Spleen (tissue), 11 donors: Measurements from ENCODE around the gene TIMP1. TPM values are rescaled to one million over a fixed set of nuclear protein-coding genes. Genes with fewer than 3 reads are reported as not detected.
A peak's percentile ranks its signal among the peaks of the same experiment; 100 is the strongest.

Source experiments
- DNase-seq: peaks from one replicate; pipeline ENCODE4 v3.0.0-alpha.2; 2020
- H3K27ac ChIP-seq, 8 donors: fragments of 200-600 bp; sonication (generic) in 7 of 8; 1 replicate in 4 of 8; 2 replicates in 4 of 8; pipeline versions ENCODE4 v1.5.0 to v1.8.0; 2016 to 2021; ENCODE audit warnings: inconsistent platforms in 4 of 8, mild to moderate bottlenecking in 4 of 8, moderate library complexity in 1 of 8
- H3K27me3 ChIP-seq, 7 donors: fragments of 200-600 bp; sonication (generic) in 6 of 7; replicated peaks in 1 of 7; 1 replicate in 4 of 7; 2 replicates in 3 of 7; pipeline versions ENCODE4 v1.5.0 to v1.8.0; 2016 to 2021; ENCODE audit warnings: inconsistent platforms in 3 of 7, mild to moderate bottlenecking in 1 of 7
- H3K36me3 ChIP-seq, 6 donors: fragments of 200-600 bp; sonication (generic) in 5 of 6; 1 replicate in 4 of 6; 2 replicates in 2 of 6; pipeline versions ENCODE4 v1.5.0 to v1.8.0; 2016 to 2021; ENCODE audit warnings: inconsistent platforms in 2 of 6
- H3K4me1 ChIP-seq, 6 donors: fragments of 200-600 bp; sonication (generic) in 5 of 6; 1 replicate in 3 of 6; 2 replicates in 3 of 6; pipeline versions ENCODE4 v1.5.0 to v1.8.0; 2016 to 2021; ENCODE audit warnings: inconsistent platforms in 3 of 6
- H3K4me3 ChIP-seq, 8 donors: fragments of 200-600 bp; sonication (generic) in 7 of 8; 1 replicate in 4 of 8; 2 replicates in 4 of 8; pipeline versions ENCODE4 v1.5.0 to v1.8.0; 2016 to 2021; ENCODE audit warnings: inconsistent platforms in 4 of 8, mild to moderate bottlenecking in 4 of 8, moderate library complexity in 2 of 8
- H3K9me3 ChIP-seq, 8 donors: fragments of 200-600 bp; sonication (generic) in 7 of 8; 1 replicate in 4 of 8; 2 replicates in 4 of 8; pipeline versions ENCODE4 v1.5.0 to v1.8.0; 2016 to 2021; ENCODE audit warnings: inconsistent platforms in 4 of 8
- CTCF ChIP-seq, 11 experiments: fragments of 200-600 bp in 7 of 11; fragments of 450-650 bp in 4 of 11; sonication (generic) in 4 of 11; IDR thresholded peaks in 8 of 11; conservative IDR thresholded peaks in 3 of 11; 1 replicate in 7 of 11; 2 replicates in 4 of 11; pipeline versions ENCODE4 v1.4.0 to v1.8.0; 2016 to 2021; ENCODE audit warnings: antibody characterized with exemption in 11 of 11, inconsistent platforms in 4 of 11, mild to moderate bottlenecking in 1 of 11
- POLR2A ChIP-seq, 3 donors: fragments of 450-650 bp; IDR thresholded peaks; one replicate each; pipeline ENCODE4 v1.5.1; 2017; ENCODE audit warnings: antibody characterized with exemption in 3 of 3, mild to moderate bottlenecking in 1 of 3
- POLR2AphosphoS5 ChIP-seq, 3 donors: sonication (generic); formaldehyde crosslinking; IDR thresholded peaks; one replicate each; pipeline ENCODE4 v1.5.1; 2017; ENCODE audit warnings: antibody characterized with exemption in 3 of 3
- WGBS, 5 donors: extraction: QIAGEN DNeasy Blood & Tissue Kit in 3 of 5; methylation state at CpG; one replicate each; pipeline versions ENCODE4 v1.1.5 to v1.1.7; 2013 to 2018; 5-methylcytosine and 5-hydroxymethylcytosine counted together
- intact Hi-C: fragments of 100-400 bp; cut with DNase I; formaldehyde crosslinking; loops from one replicate; pipeline ENCODE4 v1.15.0; 2023; ENCODE audit warnings: low total_unique reads
- polyA plus RNA-seq, 3 donors: library from polyadenylated mRNA; stranded (reverse); fragments of 200-250 nt; gene quantifications; one replicate each; pipeline ENCODE4 v1.2.1, GENCODE V29; 2013
- total RNA-seq, 7 donors: library from RNA; depleted of rRNA in 3 of 7; stranded (reverse); fragments of >200 nt in 3 of 7; fragmentation: NEBNext Ultra II Directional in 4 of 7; extraction: Animal tissue kit (Norgen Biotek cat#: 25700) in 4 of 7; gene quantifications; one replicate each; pipeline versions ENCODE4 v1.1.0 to v1.2.1, GENCODE V29; 2016 to 2021
- donor health status: healthy with polysubstance abuse.
- donor health status: DM: no; HTN: no; CAD: no; lungs with moderate emphysema.
- donor health status: DM: no; HTN: no; CAD: no.
- donor health status: Bipolar disorder and iron deficiency.
- donor health status: healthy.
- donor health status: DM: no; HTN: no; CAD: no.
- donor health status: DM: yes; HTN: yes; CAD: no.

The TIMP1 gene
- total and polyA plus RNA-seq, 10 donors: 86.8 to 293 (median 184) TPM

- Histone ChIP-seq H3K4me1 (no peaks in the 10 kb centered on the region), H3K9me3 (no peaks in the 10 kb centered on the region), H3K27ac (no peak overlapping the region), H3K36me3 (no peaks in the 10 kb centered on the region), H3K27me3 (peaks cover 0 to 4% (median 0%) of the 10 kb centered on the region in 7 donors), H3K4me3 (no peak overlapping the region)
- intact Hi-C loops: no loop called here
- no peak for TF ChIP-seq CTCF (IDR thresholded peaks at IDR 0.05 in 8 of 11, conservative IDR thresholded peaks at IDR 0.05 in 3 of 11)
- no peak for TF ChIP-seq POLR2AphosphoS5 (IDR thresholded peaks at IDR 0.05)
- TF ChIP-seq POLR2A (IDR thresholded peaks at IDR 0.05): no peak
- DNase-seq: no peak
Observed at GRCh38 chrX:47612418-47612817, 30.2 kb downstream of the TIMP1 start.

- no peaks in the 10 kb centered on the region for H3K9me3 ChIP-seq
- intact Hi-C loops: no loop called here
- TF ChIP-seq POLR2AphosphoS5 (IDR thresholded peaks at IDR 0.05) (no peak), POLR2A (IDR thresholded peaks at IDR 0.05) (no peak), CTCF (IDR thresholded peaks at IDR 0.05 in 8 of 11, conservative IDR thresholded peaks at IDR 0.05 in 3 of 11) (no peak)
- 81 to 95% (median 92%) methylated on average over 8 of the region's 8 CpGs for WGBS, 5 donors
- no peak for DNase-seq
- H3K4me3 ChIP-seq: no peak overlapping the region
- no peaks in the 10 kb centered on the region for H3K36me3 ChIP-seq
- H3K27me3 ChIP-seq: peaks cover 0 to 4% (median 0%) of the 10 kb centered on the region in 7 donors
- H3K27ac ChIP-seq: no peak overlapping the region
- no peaks in the 10 kb centered on the region for H3K4me1 ChIP-seq
Observed at GRCh38 chrX:47613082-47613481, 30.8 kb downstream of the TIMP1 start.

GRCh38 chrX:47614618-47615017 lies 32.4 kb downstream of the TIMP1 start:
- peaks cover 0 to 14% (median 4%) of the 10 kb centered on the region in 7 donors for H3K27me3 ChIP-seq
- DNase-seq: no peak
- TF ChIP-seq CTCF (IDR thresholded peaks at IDR 0.05 in 8 of 11, conservative IDR thresholded peaks at IDR 0.05 in 3 of 11) (no peak), POLR2A (IDR thresholded peaks at IDR 0.05) (no peak), POLR2AphosphoS5 (IDR thresholded peaks at IDR 0.05) (no peak)
- H3K36me3 ChIP-seq: no peaks in the 10 kb centered on the region
- H3K4me3 ChIP-seq: no peak overlapping the region
- peaks cover 0 to 6% (median 4%) of the 10 kb centered on the region in 6 donors for H3K4me1 ChIP-seq
- WGBS, 5 donors: 73 to 92% (median 84%) methylated on average over 5 of the region's 5 CpGs
- intact Hi-C loops: no loop called here
- no peak overlapping the region for H3K27ac ChIP-seq
- H3K9me3 ChIP-seq: no peaks in the 10 kb centered on the region

GRCh38 chrX:47618923-47619485 lies 36.8 kb downstream of the TIMP1 start:
- Histone ChIP-seq H3K4me3 (peak overlapping the region in 6 of 8 donors; percentile 14 to 67 (median 33)), H3K4me1 (peaks cover 0 to 19% (median 8%) of the 10 kb centered on the region in 6 donors), H3K9me3 (no peaks in the 10 kb centered on the region), H3K27me3 (peaks cover 0 to 26% (median 4%) of the 10 kb centered on the region in 7 donors), H3K27ac (no peak overlapping the region), H3K36me3 (no peaks in the 10 kb centered on the region)
- WGBS, 5 donors: 37 to 61% (median 45%) methylated on average over 26 to 32 of the region's 32 CpGs
- TF ChIP-seq POLR2AphosphoS5 (IDR thresholded peaks at IDR 0.05) (no peak), CTCF (IDR thresholded peaks at IDR 0.05 in 8 of 11, conservative IDR thresholded peaks at IDR 0.05 in 3 of 11) (no peak), POLR2A (IDR thresholded peaks at IDR 0.05) (no peak)
- intact Hi-C loops: no loop called here
- DNase-seq: no peak
